Activated naive CD4-positive, alpha-beta T cell (primary cell): ENCODE data around the gene PRB4.
"Not testable (repeated sequence)": the region's sequence is repeated elsewhere in the genome, so short reads cannot be mapped to it uniquely, and the experiment has no call there.

Experiments used
- DNase-seq, 4 experiments: peaks; one replicate each; lab custom pipeline; 2025; lab: John Stamatoyannopoulos, UW

PRB4 gene

DNA sequence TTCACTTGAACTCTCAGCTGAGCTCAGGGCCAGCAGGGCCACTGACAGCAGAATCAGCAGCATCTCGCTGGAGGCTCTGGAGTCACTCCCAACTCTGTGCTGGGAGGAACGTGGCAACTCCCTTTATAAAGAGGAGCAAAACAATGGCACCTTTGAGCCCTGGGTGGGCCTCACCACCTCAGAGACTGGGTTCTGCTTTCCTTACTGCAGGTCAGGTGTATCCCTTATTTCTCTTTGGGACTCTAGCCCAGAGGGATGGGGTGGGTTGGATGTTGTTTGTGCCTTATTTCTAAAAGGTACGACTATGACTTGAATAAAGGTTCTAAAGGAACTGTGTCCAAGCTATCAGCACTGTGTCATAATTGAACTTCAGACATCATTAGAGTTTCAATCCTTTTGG, at the start of gene PRB4:
PRB4 (minus strand) TSS at position 101 of the 400 bp plus-strand sequence; CDS start at position 63, 38 bp downstream.
- no peak for DNase-seq

DNA sequence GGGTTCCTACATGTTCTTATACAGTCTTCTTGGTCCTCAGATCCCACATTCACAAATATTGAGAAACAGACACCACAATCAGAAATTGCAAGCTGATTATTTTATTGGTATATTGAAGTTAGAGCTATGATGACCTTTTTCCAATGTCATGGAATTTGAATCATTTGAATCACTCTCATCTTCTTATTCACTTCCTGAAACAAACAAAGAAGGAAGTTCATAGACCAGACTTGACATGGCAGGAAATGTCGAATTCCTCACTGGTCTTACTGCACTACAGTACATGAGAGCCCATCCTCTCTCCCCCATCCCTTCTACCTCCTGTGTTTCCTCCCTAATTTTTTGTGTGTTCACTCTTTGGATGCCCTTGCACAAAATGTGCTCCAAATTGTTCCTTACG, 41.5 kb upstream of the PRB4 start:
- DNase-seq: not testable (repeated sequence)

DNA sequence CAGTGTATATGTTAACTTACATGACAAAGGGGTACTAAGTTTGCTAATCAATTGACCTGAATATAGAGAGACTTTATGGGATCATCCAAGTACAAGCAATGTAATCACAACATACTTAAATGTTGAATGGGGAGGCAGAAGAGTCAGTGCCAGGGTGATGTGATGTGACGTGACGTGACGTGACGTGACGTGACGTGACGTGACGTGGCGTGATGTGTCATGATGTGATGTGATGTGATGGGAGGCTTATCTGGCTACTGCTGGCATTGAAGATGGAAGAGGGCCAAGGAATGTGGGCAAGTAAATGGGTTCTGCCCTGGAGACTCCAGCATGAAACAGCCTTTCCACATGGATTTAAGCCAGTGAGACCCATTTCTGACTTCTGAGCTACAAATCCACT, 38.2 kb upstream of the PRB4 start:
- DNase-seq: no peak

DNA sequence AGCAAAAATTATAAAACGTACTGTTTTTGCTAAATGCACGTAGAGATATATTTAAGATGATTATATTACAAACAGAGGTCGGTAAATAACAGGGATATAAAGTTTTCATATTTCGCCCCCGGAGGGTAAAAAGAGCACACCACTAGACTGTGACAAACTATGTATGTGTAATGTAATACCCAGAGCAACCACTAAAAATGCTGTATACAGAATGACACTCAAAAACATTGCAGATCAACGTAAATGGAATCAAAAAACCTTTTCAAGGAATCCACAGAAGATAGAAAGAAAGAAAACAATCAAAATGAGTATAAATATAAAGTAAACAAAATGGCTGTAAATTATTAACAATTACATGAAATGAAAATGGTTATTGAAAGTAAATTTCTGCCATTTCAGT, 37.6 kb upstream of the PRB4 start:
- DNase-seq: no peak

DNA sequence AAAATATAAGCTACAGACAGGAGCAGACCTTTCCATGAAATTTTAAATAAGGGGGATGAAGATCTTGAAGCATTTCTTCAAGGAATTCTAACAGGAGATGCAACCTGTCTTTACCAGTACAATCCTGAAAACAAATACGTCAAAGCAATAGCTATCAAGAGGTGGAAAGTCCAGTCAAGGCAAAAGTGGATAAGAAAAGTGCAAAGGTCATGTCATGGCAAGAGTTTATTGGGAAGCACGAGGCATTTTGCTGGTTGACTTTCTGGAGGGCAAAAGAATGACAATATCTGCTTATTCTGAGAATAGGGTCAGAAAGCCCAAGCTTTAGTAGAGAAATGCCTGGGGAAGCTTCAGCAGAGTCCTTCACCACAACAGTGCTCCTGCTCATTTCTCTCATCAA, 34.3 kb upstream of the PRB4 start:
- no peak for DNase-seq

DNA sequence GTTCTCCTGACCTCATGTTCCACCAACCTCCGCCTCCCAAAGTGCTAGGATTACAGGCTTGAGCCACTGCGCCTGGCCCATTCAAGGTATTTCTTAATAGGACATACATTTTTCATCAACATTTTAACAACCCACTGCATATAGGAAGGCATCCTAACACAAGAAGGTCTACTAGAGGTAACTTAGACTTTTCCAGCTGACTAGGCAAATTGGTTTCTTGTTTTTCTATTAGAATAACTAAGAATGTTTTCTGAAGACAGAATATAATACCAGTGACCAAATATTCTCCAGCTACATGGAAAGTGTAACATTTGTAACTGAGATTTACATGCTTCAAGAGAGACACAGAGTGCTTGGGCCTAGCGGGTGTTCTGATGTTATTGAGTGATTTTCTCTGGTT, 14.2 kb upstream of the PRB4 start:
- no peak for DNase-seq

DNA sequence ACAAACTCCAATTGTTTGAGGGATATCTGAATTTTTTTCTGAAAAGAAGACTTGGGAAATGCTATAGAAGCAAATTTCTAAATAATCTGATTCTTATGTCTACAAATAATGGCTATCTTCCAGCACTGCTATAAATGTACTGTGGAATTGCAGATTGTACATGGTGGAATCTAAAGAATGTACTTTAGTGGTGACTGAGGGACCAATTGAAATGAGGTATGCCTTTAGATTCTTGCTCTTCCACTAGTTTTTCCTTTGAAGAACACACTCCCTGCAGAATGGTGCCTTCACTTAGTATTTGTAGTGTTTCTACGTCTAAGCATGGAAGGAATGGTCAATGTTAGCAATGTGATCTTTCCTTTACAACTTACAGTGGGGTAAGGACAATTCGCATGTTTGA, 11.7 kb upstream of the PRB4 start:
- DNase-seq: no peak

DNA sequence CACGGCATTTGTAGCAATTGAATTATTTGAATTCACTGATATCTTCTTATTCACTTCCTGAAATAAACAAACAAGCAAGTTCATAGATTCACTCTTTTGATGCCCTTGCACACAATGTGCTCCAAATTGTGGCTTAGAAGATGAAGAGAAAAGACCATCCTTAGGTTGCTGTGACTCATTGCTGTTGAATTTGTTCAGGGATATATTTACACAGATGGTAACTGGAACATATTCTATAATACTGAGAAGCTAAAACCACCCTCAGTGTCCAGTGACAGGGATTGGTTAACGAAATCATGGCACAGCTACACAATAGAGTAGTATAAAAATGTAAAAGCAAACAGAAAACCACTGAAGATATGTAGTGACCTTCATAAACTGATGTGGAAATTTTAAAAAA, 3.1 kb downstream of the PRB4 start:
- no peak for DNase-seq

DNA sequence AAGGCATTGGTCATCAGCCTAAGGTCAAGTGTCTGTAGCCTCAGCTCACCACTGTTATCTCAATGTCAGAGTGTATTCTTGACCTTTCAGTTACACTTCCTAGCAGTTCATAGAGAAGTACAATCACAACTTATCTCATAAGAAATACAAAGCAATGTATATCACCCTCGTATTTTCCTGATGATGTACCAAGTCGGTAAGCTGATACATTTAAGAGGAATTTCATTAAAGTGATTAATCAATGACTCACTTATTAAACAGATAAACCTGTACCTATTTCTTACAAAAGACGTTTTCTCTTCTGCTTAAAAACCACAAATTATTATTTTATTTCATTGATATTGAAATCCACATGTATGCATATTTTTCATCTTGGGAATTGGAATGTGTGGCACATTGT, 36.8 kb downstream of the PRB4 start:
- DNase-seq: no peak

DNA sequence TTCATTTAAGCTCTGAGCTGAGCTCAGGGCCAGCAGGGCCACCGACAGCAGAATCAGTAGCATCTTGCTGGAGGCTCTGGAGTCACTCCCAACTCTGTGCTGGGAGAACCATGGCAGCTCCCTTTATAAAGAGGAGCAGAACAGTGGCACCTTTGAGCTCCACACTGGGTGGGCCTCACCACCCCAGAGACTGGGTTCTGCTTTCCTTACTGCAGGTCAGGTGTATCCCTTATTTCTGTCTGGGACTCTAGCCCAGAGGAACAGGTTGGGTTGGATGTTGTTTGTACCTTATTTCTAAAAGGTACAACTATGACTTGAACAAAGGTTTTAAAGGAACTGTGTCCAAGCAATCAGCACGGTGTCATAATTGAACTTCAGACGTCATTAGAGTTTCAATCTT, 40.6 kb downstream of the PRB4 start, which contains the start of gene PRB3:
PRB3 (minus strand) TSS at position 101 of the 400 bp plus-strand sequence; CDS start at position 63, 38 bp downstream.
- DNase-seq: no peak

DNA sequence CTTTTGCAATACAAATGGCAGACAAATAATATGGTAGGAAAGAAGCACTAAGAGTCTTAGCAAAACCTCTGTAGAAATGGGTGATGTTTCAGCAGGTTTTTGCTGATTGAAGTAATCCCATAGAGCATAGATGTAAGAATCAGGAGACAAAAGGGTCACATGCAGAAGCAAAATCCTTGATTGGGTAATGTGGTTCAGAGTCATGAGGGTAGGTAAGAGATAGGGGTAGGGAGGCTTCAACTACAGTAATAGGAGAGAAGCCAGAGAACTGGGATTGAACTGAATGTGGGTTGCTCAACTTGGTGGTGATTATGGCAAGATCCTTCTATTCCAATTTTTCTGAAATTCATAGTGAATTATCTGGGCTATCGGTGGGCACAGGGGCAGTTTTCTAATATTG, 45.7 kb downstream of the PRB4 start:
- no peak for DNase-seq
